ENCODE results near the gene ELN.

ELN gene

GRCh38 chr7:74026406-74026902, 1.5 kb upstream of the ELN start:
- no peak for DNase-seq

- peak; percentile 14 for DNase-seq
These were observed 880 bp upstream of the ELN start for GRCh38 chr7:74026903-74027682.

- no peak for DNase-seq
These were observed 407 bp downstream of the ELN start for GRCh38 chr7:74028321-74028838.

- DNase-seq, result no peak
These were observed 1.3 kb downstream of the ELN start for GRCh38 chr7:74029089-74029785.

GRCh38 chr7:74029991-74030415, 2.0 kb downstream of the ELN start:
- DNase-seq, result no peak

- no peak for DNase-seq
These were observed 2.9 kb downstream of the ELN start for GRCh38 chr7:74030861-74031260.

- no peak for DNase-seq
These were observed 3.6 kb downstream of the ELN start for GRCh38 chr7:74031403-74032190.

GRCh38 chr7:74032191-74032490, 4.2 kb downstream of the ELN start:
- DNase-seq, result no peak

- DNase-seq, result no peak
These were observed 4.8 kb downstream of the ELN start for GRCh38 chr7:74032624-74033371.

GRCh38 chr7:74033372-74034311, 5.7 kb downstream of the ELN start:
- DNase-seq, result no peak

- no peak for DNase-seq
These were observed 9.6 kb downstream of the ELN start for GRCh38 chr7:74037609-74038008.

- DNase-seq, result no peak
These were observed 10.4 kb downstream of the ELN start for GRCh38 chr7:74038194-74038961.

- DNase-seq, result peak; percentile 22
These were observed 11.4 kb downstream of the ELN start for GRCh38 chr7:74039337-74039736.

- no peak for DNase-seq
These were observed 12.3 kb downstream of the ELN start for GRCh38 chr7:74040101-74040790.

GRCh38 chr7:74040791-74041520, 13.0 kb downstream of the ELN start:
- DNase-seq, result no peak

GRCh38 chr7:74042746-74043522, 15.0 kb downstream of the ELN start:
- DNase-seq, result no peak

GRCh38 chr7:74043523-74043951, 15.6 kb downstream of the ELN start:
- DNase-seq, result no peak
